Endothelial cell of umbilical vein (primary cell): Measurements from ENCODE around the gene PLPP7. TPM values are rescaled to one million over a fixed set of nuclear protein-coding genes. Genes with fewer than 3 reads are reported as not detected.

Source experiments
- BruUV-seq: library from RNA; stranded (reverse); fragments of 400-500 nt; replicated peaks from 2 replicates; lab custom pipeline; 2021; lab: Mats Ljungman, UMichigan
- CTCF ChIA-PET: fragments of 300-600, 350-600 bp; sonication (Branson Sonifier 250); formaldehyde crosslinking; loops from one replicate; lab custom pipeline; 2021; ENCODE audit warnings: antibody characterized with exemption, inconsistent platforms; lab: Charles Lee
- POLR2A ChIA-PET: fragments of 300-600, 350-600 bp; sonication (Branson Sonifier 250); formaldehyde crosslinking; loops from one replicate; lab custom pipeline; 2021; ENCODE audit warnings: antibody characterized with exemption, inconsistent platforms; lab: Charles Lee
- DNase-seq: peaks from one replicate; pipeline ENCODE4 v3.0.0-alpha.2; 2011; ENCODE audit warnings: low read depth, low spot score
- FAIRE-seq: peaks from 2 replicates; lab custom pipeline; 2011; peaks lifted over from hg19 to GRCh38; lab: Jason Lieb, UNC
- H2AFZ ChIP-seq: 2 replicates; pipeline ENCODE4 v1.6.0; 2012; ENCODE audit warnings: low read depth, low read length, control low read depth, inconsistent platforms
- H3K27ac ChIP-seq: 2 replicates; pipeline ENCODE4 v1.5.1; 2011; ENCODE audit warnings: low read depth, mild to moderate bottlenecking, control low read depth, low read length, moderate library complexity; ENCODE audit not compliant: insufficient read depth
- H3K27me3 ChIP-seq, 2 experiments: 2 replicates each; pipeline versions ENCODE4 v1.6.0 to v1.6.1; 2011; ENCODE audit warnings: low read length in 2 of 2, mixed read lengths in 1 of 2; ENCODE audit not compliant: control insufficient read depth in 2 of 2, insufficient read depth in 2 of 2
- H3K36me3 ChIP-seq, 2 experiments: 2 replicates in 1 of 2; 3 replicates in 1 of 2; pipeline ENCODE4 v1.5.1; 2011; ENCODE audit warnings: low read length in 2 of 2, mild to moderate bottlenecking in 1 of 2, moderate library complexity in 1 of 2; ENCODE audit not compliant: control insufficient read depth in 2 of 2, insufficient read depth in 2 of 2; ENCODE audit errors: extremely low read depth in 1 of 2
- H3K4me1 ChIP-seq: 3 replicates; pipeline ENCODE4 v1.5.1; 2011; ENCODE audit warnings: mild to moderate bottlenecking, low read length; ENCODE audit not compliant: control insufficient read depth, insufficient read depth; ENCODE audit errors: extremely low read depth
- H3K4me2 ChIP-seq: 2 replicates; pipeline ENCODE4 v1.6.1; 2011; ENCODE audit warnings: low read length, control low read depth, mixed read lengths; ENCODE audit not compliant: insufficient read depth
- H3K4me3 ChIP-seq, 3 experiments: fragments of 200-600 bp in 1 of 3; sonication (generic), shearing (Covaris generic) in 1 of 3; replicated peaks in 1 of 3; 2 replicates each; pipeline ENCODE4 v1.5.1; 2011 to 2016; ENCODE audit warnings: control low read depth in 3 of 3, low read length in 3 of 3, mild to moderate bottlenecking in 2 of 3, inconsistent platforms in 1 of 3, low read depth in 1 of 3, moderate library complexity in 1 of 3; ENCODE audit not compliant: insufficient read depth in 1 of 3
- H3K79me2 ChIP-seq: 2 replicates; pipeline ENCODE4 v1.6.0; 2012; ENCODE audit warnings: low read length, inconsistent platforms; ENCODE audit not compliant: control insufficient read depth, insufficient read depth
- H3K9ac ChIP-seq: replicated peaks from 2 replicates; pipeline ENCODE3; 2011; ENCODE audit warnings: low read length, control low read depth; ENCODE audit not compliant: insufficient read depth; ENCODE audit errors: extremely low read depth
- H3K9me1 ChIP-seq: replicated peaks from 3 replicates; pipeline ENCODE4 v1.6.0; 2011; ENCODE audit warnings: mild to moderate bottlenecking, low read length; ENCODE audit not compliant: control insufficient read depth, insufficient read depth; ENCODE audit errors: extremely low read depth
- H3K9me3 ChIP-seq: replicated peaks from 2 replicates; pipeline ENCODE4 v1.5.1; 2012; ENCODE audit warnings: low read length, inconsistent platforms; ENCODE audit not compliant: control insufficient read depth, insufficient read depth
- H4K20me1 ChIP-seq: replicated peaks from 2 replicates; pipeline ENCODE3; 2011; ENCODE audit warnings: mild to moderate bottlenecking, low read length; ENCODE audit not compliant: control insufficient read depth, insufficient read depth; ENCODE audit errors: extremely low read depth
- CTCF ChIP-seq, 2 donors: IDR thresholded peaks; 1 replicate in 1 of 2; 2 replicates in 1 of 2; pipeline ENCODE4 v1.5.1; 2011; ENCODE audit warnings: low read length in 2 of 2, mild to moderate bottlenecking in 2 of 2, moderate library complexity in 2 of 2, control low read depth in 1 of 2, inconsistent platforms in 1 of 2, low read depth in 1 of 2; ENCODE audit not compliant: insufficient read depth in 1 of 2; ENCODE audit errors: extremely low read depth in 1 of 2
- EZH2 ChIP-seq: IDR thresholded peaks from 2 replicates; pipeline ENCODE4 v1.6.1; 2012; ENCODE audit warnings: borderline replicate concordance, low read depth, mild to moderate bottlenecking, moderate library complexity, low read length, inconsistent platforms; ENCODE audit not compliant: severe bottlenecking
- FOS ChIP-seq: IDR thresholded peaks from 2 replicates; pipeline ENCODE4 v1.6.1; 2011; ENCODE audit warnings: mild to moderate bottlenecking, low read length, moderate library complexity, borderline replicate concordance; ENCODE audit not compliant: insufficient read depth
- GATA2 ChIP-seq: IDR thresholded peaks from 2 replicates; pipeline ENCODE4 v1.7.0; 2011; ENCODE audit warnings: low read depth, mild to moderate bottlenecking, moderate library complexity, mixed read lengths, low read length; ENCODE audit not compliant: insufficient read length, insufficient read depth
- JUN ChIP-seq: IDR thresholded peaks from 2 replicates; pipeline ENCODE4 v1.6.1; 2011; ENCODE audit warnings: borderline replicate concordance, low read depth; ENCODE audit not compliant: insufficient read length, insufficient read depth
- MAX ChIP-seq: IDR thresholded peaks from 2 replicates; pipeline ENCODE4 v1.6.1; 2011; ENCODE audit not compliant: insufficient read depth, insufficient read length
- MYC ChIP-seq: IDR thresholded peaks from one replicate; pipeline ENCODE4 v1.6.1; 2011; ENCODE audit warnings: mild to moderate bottlenecking, low read depth, low read length
- POLR2A ChIP-seq: IDR thresholded peaks from 2 replicates; pipeline ENCODE4 v1.6.1; 2012; ENCODE audit warnings: low read depth, mild to moderate bottlenecking, control low read depth, low read length
- POLR2AphosphoS5 ChIP-seq: IDR thresholded peaks from 2 replicates; pipeline ENCODE4 v1.6.1; 2012; ENCODE audit warnings: low read depth, mild to moderate bottlenecking, control low read depth, low read length, moderate library complexity; ENCODE audit not compliant: insufficient read depth
- dilution Hi-C: fragments of 300-500 bp; cut with MboI; formaldehyde crosslinking; loops from one replicate; pipeline ENCODE4 v1.15.0; 2019; ENCODE audit warnings: low sequenced_read_pairs; ENCODE audit not compliant: extremely low pct_ligation_motif_present
- intact Hi-C: fragments of 100-400 bp; cut with micrococcal nuclease; formaldehyde crosslinking; loops from one replicate; pipeline ENCODE4 v1.10.0; 2022
- polyA plus RNA-seq, 4 experiments: library from polyadenylated mRNA; depleted of rRNA in 3 of 4; stranded (reverse) in 3 of 4; unstranded in 1 of 4; fragments of >200 nt; gene quantifications; 2 replicates each; pipeline versions ENCODE4 v1.2.1 to v1.2.3, GENCODE V29; 2011 to 2012; ENCODE audit warnings: missing spikeins in 1 of 4
- total RNA-seq: library from RNA; stranded (reverse); gene quantifications from 2 replicates; pipeline ENCODE4 v1.2.3, GENCODE V29; 2021

PLPP7 gene
- total and polyA plus RNA-seq, 2 donors (not counting 3 experiments of a cell fraction or from before 2014, with no cell fraction given): 2.1 to 2.7 TPM

GRCh38 chr9:131257266-131258025 is 32.1 kb upstream of the PLPP7 start:
- Histone ChIP-seq H3K79me2 (no peaks in the 10 kb centered on the region), H3K4me3 (no peak overlapping the region), H3K27me3 (no peaks in the 10 kb centered on the region), H3K4me2 (no peak overlapping the region), H3K9me3 (no peaks in the 10 kb centered on the region), H2AFZ (no peak overlapping the region), H3K9me1 (no peaks in the 10 kb centered on the region), H3K4me1 (peaks cover 7% of the 10 kb centered on the region), H3K9ac (no peak overlapping the region), H3K27ac (no peak overlapping the region), H3K36me3 (peaks cover 0 to 33% of the 10 kb centered on the region in 2 experiments), H4K20me1 (no peaks in the 10 kb centered on the region)
- intact Hi-C loops: loop anchor here (5.0 kb wide), 1 partner anchor 40 kb away; no protein-coding TSS in a partner anchor
- ChIA-PET POLR2A (no interaction called here), CTCF (interaction anchor here (0.6 to 2.3 kb wide), 7 partner anchors 8 to 80 kb away, joined by 3 to 10 read pairs (median 4); no protein-coding TSS in a partner anchor)
- no peak for DNase-seq
- dilution Hi-C loops: no loop called here
- BruUV-seq: no TSS peak
- no peak for FAIRE-seq
- TF ChIP-seq CTCF (IDR thresholded peaks at IDR 0.05; ENCODE audit: extremely low read depth in 1 of 2, insufficient read depth in 1 of 2, low read depth in 1 of 2, low read length in 2 of 2): no peak
- no peak for TF ChIP-seq EZH2
- no peak for TF ChIP-seq JUN
- TF ChIP-seq FOS: no peak
- TF ChIP-seq POLR2AphosphoS5: no peak
- TF ChIP-seq POLR2A: no peak
- no peak for TF ChIP-seq MYC
- no peak for TF ChIP-seq GATA2
- no peak for TF ChIP-seq MAX
